Activated CD4-positive, alpha-beta memory T cell treated with anti-CD3 and anti-CD28 coated beads for 36 hours (primary cell): ENCODE measurements around the gene GREB1. TPM values are rescaled to one million over a fixed set of nuclear protein-coding genes. Genes with fewer than 3 reads are reported as not detected.

Source experiments
- CTCF ChIA-PET: fragments of 350-600 bp; sonication (Branson Sonifier 250); formaldehyde crosslinking; loops from one replicate; lab custom pipeline; 2021; ENCODE audit warnings: antibody characterized with exemption, inconsistent platforms; lab: Charles Lee
- POLR2A ChIA-PET: fragments of 350-600 bp; sonication (Branson Sonifier 250); formaldehyde crosslinking; loops from one replicate; lab custom pipeline; 2021; ENCODE audit warnings: antibody characterized with exemption; lab: Charles Lee
- DNase-seq: peaks from one replicate; pipeline ENCODE4 v3.0.0-alpha.2; 2020
- H3K27ac Mint-ChIP-seq: one replicate; pipeline ENCODE4 v1.8.0; 2021; ENCODE audit warnings: mixed read lengths
- H3K27me3 Mint-ChIP-seq: one replicate; pipeline ENCODE4 v1.8.0; 2021; ENCODE audit warnings: mixed read lengths
- H3K36me3 Mint-ChIP-seq: one replicate; pipeline ENCODE4 v1.8.0; 2021; ENCODE audit warnings: mixed read lengths
- H3K4me1 Mint-ChIP-seq: one replicate; pipeline ENCODE4 v1.8.0; 2021; ENCODE audit warnings: low read depth, mixed read lengths
- H3K4me3 Mint-ChIP-seq: one replicate; pipeline ENCODE4 v1.8.0; 2021; ENCODE audit warnings: mild to moderate bottlenecking, mixed read lengths
- H3K9me3 Mint-ChIP-seq: one replicate; pipeline ENCODE4 v1.8.0; 2021; ENCODE audit warnings: mixed read lengths
- intact Hi-C: fragments of 100-400 bp; cut with micrococcal nuclease; formaldehyde crosslinking; loops from one replicate; pipeline ENCODE4 v1.15.1; 2023
- total RNA-seq, 2 experiments: library from RNA; stranded (reverse); gene quantifications; one replicate each; pipeline ENCODE4 v1.2.3, GENCODE V29; 2021

GREB1 gene
- total RNA-seq, 2 experiments from 2014 or later, result 0.29 to 0.81 TPM

- no peak overlapping the region for H3K4me3 Mint-ChIP-seq
- intact Hi-C loops, result no loop called here
- CTCF ChIA-PET, result no interaction called here
Observed at GRCh38 chr2:11644293-11644692, 110.4 kb downstream of the GREB1 start.

GRCh38 chr2:11646530-11646929 is 112.7 kb downstream of the GREB1 start:
- Mint-ChIP-seq H3K36me3 (no peaks in the 10 kb centered on the region), H3K9me3 (no peaks in the 10 kb centered on the region), H3K4me3 (no peak overlapping the region), H3K27me3 (peaks cover 13% of the 10 kb centered on the region), H3K4me1 (no peaks in the 10 kb centered on the region), H3K27ac (no peak overlapping the region)
- intact Hi-C loops, result no loop called here
- no peak for DNase-seq
- ChIA-PET POLR2A (no interaction called here), CTCF (interaction anchor here (1.0 kb wide), 1 partner anchor 138 kb away, joined by 3 read pairs; no protein-coding TSS in a partner anchor)

More at GRCh38 chr2:11644293-11644692, 110.4 kb downstream of the GREB1 start:
- Mint-ChIP-seq H3K36me3 (no peaks in the 10 kb centered on the region), H3K9me3 (no peaks in the 10 kb centered on the region), H3K4me1 (no peaks in the 10 kb centered on the region), H3K27me3 (peaks cover 8% of the 10 kb centered on the region), H3K27ac (no peak overlapping the region)
- no peak for DNase-seq
- POLR2A ChIA-PET, result no interaction called here

GRCh38 chr2:11647834-11648600 is 114.2 kb downstream of the GREB1 start:
- POLR2A ChIA-PET, result no interaction called here
- DNase-seq, result no peak
- Mint-ChIP-seq H3K4me3 (no peak overlapping the region), H3K27me3 (peaks cover 12% of the 10 kb centered on the region), H3K4me1 (peaks cover 2% of the 10 kb centered on the region), H3K36me3 (no peaks in the 10 kb centered on the region), H3K27ac (no peak overlapping the region), H3K9me3 (no peaks in the 10 kb centered on the region)
- CTCF ChIA-PET, result no interaction called here
- intact Hi-C loops, result no loop called here

- Mint-ChIP-seq H3K27me3 (peaks cover 10% of the 10 kb centered on the region), H3K9me3 (no peaks in the 10 kb centered on the region), H3K36me3 (no peaks in the 10 kb centered on the region), H3K4me3 (no peak overlapping the region), H3K4me1 (peaks cover 2% of the 10 kb centered on the region), H3K27ac (no peak overlapping the region)
- intact Hi-C loops, result no loop called here
- POLR2A ChIA-PET, result no interaction called here
- DNase-seq, result no peak
- CTCF ChIA-PET, result no interaction called here
Observed at GRCh38 chr2:11649093-11649492, 115.2 kb downstream of the GREB1 start.

- Mint-ChIP-seq H3K27ac (no peak overlapping the region), H3K4me1 (peaks cover 2% of the 10 kb centered on the region), H3K36me3 (no peaks in the 10 kb centered on the region), H3K4me3 (no peak overlapping the region), H3K27me3 (peaks cover 12% of the 10 kb centered on the region), H3K9me3 (no peaks in the 10 kb centered on the region)
- ChIA-PET CTCF (interaction anchor here (0.7 to 1.0 kb wide), 2 partner anchors 63 to 69 kb away, joined by 3 read pairs; no protein-coding TSS in a partner anchor), POLR2A (no interaction called here)
- no peak for DNase-seq
- intact Hi-C loops, result no loop called here
Observed at GRCh38 chr2:11651856-11652548, 118.2 kb downstream of the GREB1 start.

GRCh38 chr2:11652553-11652952 is 118.7 kb downstream of the GREB1 start:
- H3K4me1 Mint-ChIP-seq, result peaks cover 2% of the 10 kb centered on the region
- no peak for DNase-seq
- H3K27ac Mint-ChIP-seq, result no peak overlapping the region
- CTCF ChIA-PET, result no interaction called here
- H3K27me3 Mint-ChIP-seq, result peaks cover 16% of the 10 kb centered on the region
- H3K9me3 Mint-ChIP-seq, result no peaks in the 10 kb centered on the region
- intact Hi-C loops, result no loop called here
- H3K36me3 Mint-ChIP-seq, result no peaks in the 10 kb centered on the region
- POLR2A ChIA-PET, result no interaction called here
- H3K4me3 Mint-ChIP-seq, result no peak overlapping the region

- H3K27me3 Mint-ChIP-seq, result peaks cover 9% of the 10 kb centered on the region
- H3K9me3 Mint-ChIP-seq, result no peaks in the 10 kb centered on the region
Observed at GRCh38 chr2:11655495-11655894, 121.7 kb downstream of the GREB1 start.

GRCh38 chr2:11656252-11656651 is 122.4 kb downstream of the GREB1 start:
- Mint-ChIP-seq H3K9me3 (no peaks in the 10 kb centered on the region), H3K4me1 (peaks cover 2% of the 10 kb centered on the region), H3K27ac (no peak overlapping the region), H3K36me3 (no peaks in the 10 kb centered on the region), H3K4me3 (no peak overlapping the region), H3K27me3 (peaks cover 12% of the 10 kb centered on the region)
- ChIA-PET POLR2A (no interaction called here), CTCF (no interaction called here)
- DNase-seq, result no peak
- intact Hi-C loops, result no loop called here

More at GRCh38 chr2:11655495-11655894, 121.7 kb downstream of the GREB1 start:
- peaks cover 2% of the 10 kb centered on the region for H3K4me1 Mint-ChIP-seq
- ChIA-PET CTCF (no interaction called here), POLR2A (no interaction called here)
- intact Hi-C loops, result no loop called here
- no peak overlapping the region for H3K27ac Mint-ChIP-seq
- DNase-seq, result no peak
- H3K4me3 Mint-ChIP-seq, result no peak overlapping the region
- H3K36me3 Mint-ChIP-seq, result no peaks in the 10 kb centered on the region

- H3K4me3 Mint-ChIP-seq, result no peak overlapping the region
- H3K4me1 Mint-ChIP-seq, result peaks cover 2% of the 10 kb centered on the region
- ChIA-PET CTCF (no interaction called here), POLR2A (no interaction called here)
- no peak overlapping the region for H3K27ac Mint-ChIP-seq
- H3K9me3 Mint-ChIP-seq, result no peaks in the 10 kb centered on the region
- no peaks in the 10 kb centered on the region for H3K36me3 Mint-ChIP-seq
- intact Hi-C loops, result no loop called here
- peaks cover 15% of the 10 kb centered on the region for H3K27me3 Mint-ChIP-seq
- DNase-seq, result no peak
Observed at GRCh38 chr2:11656671-11657101, 122.8 kb downstream of the GREB1 start.

- ChIA-PET POLR2A (no interaction called here), CTCF (no interaction called here)
- H3K27me3 Mint-ChIP-seq, result peaks cover 20% of the 10 kb centered on the region
- H3K4me1 Mint-ChIP-seq, result peaks cover under 1% of the 10 kb centered on the region
- no peak for DNase-seq
- H3K27ac Mint-ChIP-seq, result no peak overlapping the region
- H3K4me3 Mint-ChIP-seq, result no peak overlapping the region
- H3K9me3 Mint-ChIP-seq, result peaks cover 3% of the 10 kb centered on the region
- intact Hi-C loops, result no loop called here
- H3K36me3 Mint-ChIP-seq, result peaks cover 4% of the 10 kb centered on the region
Observed at GRCh38 chr2:11657195-11657594, 123.3 kb downstream of the GREB1 start.

GRCh38 chr2:11657646-11658045 is 123.8 kb downstream of the GREB1 start:
- no peak for DNase-seq
- no peak overlapping the region for H3K4me3 Mint-ChIP-seq
- no peaks in the 10 kb centered on the region for H3K4me1 Mint-ChIP-seq
- H3K27me3 Mint-ChIP-seq, result peaks cover 21% of the 10 kb centered on the region
- H3K27ac Mint-ChIP-seq, result no peak overlapping the region
- ChIA-PET CTCF (no interaction called here), POLR2A (no interaction called here)
- intact Hi-C loops, result no loop called here
- peaks cover 5% of the 10 kb centered on the region for H3K36me3 Mint-ChIP-seq
- H3K9me3 Mint-ChIP-seq, result peaks cover 4% of the 10 kb centered on the region

GRCh38 chr2:11658208-11659114 is 124.6 kb downstream of the GREB1 start:
- intact Hi-C loops, result no loop called here
- H3K4me1 Mint-ChIP-seq, result no peaks in the 10 kb centered on the region
- no peak overlapping the region for H3K4me3 Mint-ChIP-seq
- H3K27me3 Mint-ChIP-seq, result peaks cover 23% of the 10 kb centered on the region
- H3K36me3 Mint-ChIP-seq, result peaks cover 5% of the 10 kb centered on the region
- DNase-seq, result no peak
- peaks cover 12% of the 10 kb centered on the region for H3K9me3 Mint-ChIP-seq
- POLR2A ChIA-PET, result no interaction called here
- CTCF ChIA-PET, result no interaction called here
- no peak overlapping the region for H3K27ac Mint-ChIP-seq
